PC-3 (cell line): ENCODE data around the gene KHNYN.
"Not testable (repeated sequence)": the region's sequence is repeated elsewhere in the genome, so short reads cannot be mapped to it uniquely, and the experiment has no call there.

ENCODE experiments used
- CTCF ChIP-seq: fragments of 300-600 bp; sonication (generic); conservative IDR thresholded peaks from 2 replicates; pipeline ENCODE4 v1.5.1; 2017; ENCODE audit warnings: antibody characterized with exemption, low read depth, mild to moderate bottlenecking, low read length
- EZH2phosphoT487 ChIP-seq: fragments of 300-600 bp; sonication (generic); IDR thresholded peaks from 2 replicates; pipeline ENCODE4 v1.6.1; 2018; ENCODE audit warnings: mild to moderate bottlenecking, antibody characterized with exemption, low read length, borderline replicate concordance

GRCh38 chr14:24479999-24480398 is 50.2 kb downstream of the KHNYN start:
- TF ChIP-seq CTCF, EZH2phosphoT487: not testable (repeated sequence)
